ENCODE results near the gene CHST11.

- TF ChIP-seq EZH2 (IDR thresholded peaks at IDR 0.05; ENCODE audit: borderline replicate concordance, low read length) (no peak), CTCF (conservative IDR thresholded peaks at IDR 0.05 in 1 of 2, IDR thresholded peaks at IDR 0.05 in 1 of 2; ENCODE audit: extremely low read depth in 1 of 2, insufficient read depth in 1 of 2, low read depth in 1 of 2, low read length in 2 of 2) (no peak)
Measured at GRCh38 chr12:104796475-104796862, 339.7 kb downstream of the CHST11 start.
